ENCODE measurements around the gene SNTG2.

- TF ChIP-seq CTCF (IDR thresholded peaks at IDR 0.05): no peak
- TF ChIP-seq POLR2A (IDR thresholded peaks at IDR 0.05): no peak
Observed at GRCh38 chr2:1060987-1061386, 110.3 kb downstream of the SNTG2 start.

All from esophagus squamous epithelium (tissue), 4 donors.